ENCODE data around the gene WEE1.

The WEE1 gene

GRCh38 chr11:9573052-9573774, at the start of gene WEE1:
TSS of gene WEE1 (plus strand) at chr11:9573670. CDS start at chr11:9573934, 264 bp downstream.
- peak; percentile 90 for ATAC-seq
- TF ChIP-seq PATZ1 (CRISPR knock-in tag; IDR thresholded peaks at IDR 0.05; ENCODE audit: borderline replicate concordance) (peak; percentile 52; the same call in 1 of the 2 replicates), RARB (CRISPR knock-in tag; IDR thresholded peaks at IDR 0.05) (no peak)

GRCh38 chr11:9524001-9524400, 49.5 kb upstream of the WEE1 start:
- TF ChIP-seq ZNF70 (CRISPR knock-in tag; IDR thresholded peaks at IDR 0.05) (no peak), ZNF565 (CRISPR knock-in tag; conservative IDR thresholded peaks at IDR 0.05; ENCODE audit: low read depth) (no peak), ZFP3 (CRISPR knock-in tag; IDR thresholded peaks at IDR 0.05) (no peak), GLIS3 (CRISPR knock-in tag; IDR thresholded peaks at IDR 0.05) (no peak), CREB5 (CRISPR knock-in tag; IDR thresholded peaks at IDR 0.05; ENCODE audit: low read depth) (no peak), POU6F1 (CRISPR knock-in tag; IDR thresholded peaks at IDR 0.05; ENCODE audit: borderline replicate concordance, low read depth) (no peak), ZFP30 (CRISPR knock-in tag; IDR thresholded peaks at IDR 0.05) (no peak), ESRRG (CRISPR knock-in tag; IDR thresholded peaks at IDR 0.05) (no peak), BACH2 (CRISPR knock-in tag; IDR thresholded peaks at IDR 0.05; ENCODE audit: borderline replicate concordance) (no peak)

GRCh38 chr11:9525116-9525515, 48.4 kb upstream of the WEE1 start:
- ATAC-seq: no peak
- no peak for TF ChIP-seq ZFP3 (CRISPR knock-in tag; IDR thresholded peaks at IDR 0.05)
- TF ChIP-seq ZFP30 (CRISPR knock-in tag; IDR thresholded peaks at IDR 0.05): no peak
- no peak for TF ChIP-seq GLIS3 (CRISPR knock-in tag; IDR thresholded peaks at IDR 0.05)
- TF ChIP-seq CSRNP3 (CRISPR knock-in tag; IDR thresholded peaks at IDR 0.05): no peak

More at GRCh38 chr11:9524001-9524400, 49.5 kb upstream of the WEE1 start:
- peak; percentile 27; the same call in 2 of the 3 replicates for ATAC-seq

- TF ChIP-seq ARNTL (CRISPR knock-in tag; IDR thresholded peaks at IDR 0.05; ENCODE audit: borderline replicate concordance, low read depth): no peak
- no peak for TF ChIP-seq PPARA (CRISPR knock-in tag; IDR thresholded peaks at IDR 0.05; ENCODE audit: borderline replicate concordance)
- no peak for TF ChIP-seq ZNF70 (CRISPR knock-in tag; IDR thresholded peaks at IDR 0.05)
- peak; percentile 67 for ATAC-seq
These were observed 45.9 kb upstream of the WEE1 start for GRCh38 chr11:9527481-9528135.

GRCh38 chr11:9528136-9528501, 45.4 kb upstream of the WEE1 start:
- ATAC-seq: no peak
- TF ChIP-seq ARNTL (CRISPR knock-in tag; IDR thresholded peaks at IDR 0.05; ENCODE audit: borderline replicate concordance, low read depth) (no peak), BACH2 (CRISPR knock-in tag; IDR thresholded peaks at IDR 0.05; ENCODE audit: borderline replicate concordance) (no peak), TOX (CRISPR knock-in tag; IDR thresholded peaks at IDR 0.05; ENCODE audit: borderline replicate concordance) (no peak)
